Heart left ventricle (tissue), 16 donors: Measurements from ENCODE around the gene ADM. TPM values are rescaled to one million over a fixed set of nuclear protein-coding genes. Genes with fewer than 3 reads are reported as not detected.
A peak's percentile ranks its signal among the peaks of the same experiment; 100 is the strongest.

Experiments
- ATAC-seq, 4 donors: fragments of 200-7000 bp; cut with Tn5 transposase; one replicate each; pipeline ENCODE4 v1.9.1; 2020 to 2022; ENCODE audit warnings: moderate library complexity in 4 of 4, mild to moderate bottlenecking in 3 of 4, moderate number of reproducible peaks in 1 of 4
- DNase-seq, 5 donors: peaks; one replicate each; pipeline ENCODE4 v3.0.0-alpha.2; 2020
- H3K27ac ChIP-seq, 12 donors: fragments of 200-600 bp; sonication (generic) in 4 of 12; one replicate each; pipeline versions ENCODE4 v1.5.0 to v1.8.0; 2016 to 2022; ENCODE audit warnings: mild to moderate bottlenecking in 2 of 12
- H3K27me3 ChIP-seq, 9 donors: fragments of 200-600 bp; sonication (generic) in 2 of 9; one replicate each; pipeline versions ENCODE4 v1.5.1 to v1.8.0; 2016 to 2022; ENCODE audit warnings: mild to moderate bottlenecking in 3 of 9
- H3K36me3 ChIP-seq, 9 donors: fragments of 200-600 bp; sonication (generic) in 2 of 9; one replicate each; pipeline versions ENCODE4 v1.5.0 to v1.8.0; 2018 to 2022; ENCODE audit warnings: mild to moderate bottlenecking in 2 of 9
- H3K4me1 ChIP-seq, 12 donors: fragments of 200-600 bp; sonication (generic) in 4 of 12; one replicate each; pipeline versions ENCODE4 v1.5.0 to v1.8.0; 2016 to 2022; ENCODE audit warnings: mild to moderate bottlenecking in 3 of 12
- H3K4me3 ChIP-seq, 12 donors: fragments of 200-600 bp; sonication (generic) in 4 of 12; one replicate each; pipeline versions ENCODE4 v1.5.0 to v1.8.0; 2017 to 2022; ENCODE audit warnings: mild to moderate bottlenecking in 9 of 12, moderate library complexity in 4 of 12
- H3K9me3 ChIP-seq, 12 donors: fragments of 200-600 bp; sonication (generic) in 4 of 12; one replicate each; pipeline versions ENCODE4 v1.5.0 to v1.8.0; 2016 to 2022; ENCODE audit warnings: mild to moderate bottlenecking in 1 of 12
- CTCF ChIP-seq, 12 donors: fragments of 200-600 bp; sonication (generic) in 4 of 12; IDR thresholded peaks; one replicate each; pipeline versions ENCODE4 v1.5.0 to v1.8.0; 2018 to 2022; ENCODE audit warnings: antibody characterized with exemption in 12 of 12, mild to moderate bottlenecking in 5 of 12
- POLR2A ChIP-seq, 2 donors: fragments of 450-650 bp; IDR thresholded peaks; one replicate each; pipeline ENCODE4 v1.6.1; 2017; ENCODE audit warnings: antibody characterized with exemption in 2 of 2, mild to moderate bottlenecking in 2 of 2, moderate library complexity in 2 of 2
- WGBS, 4 donors: extraction: QIAGEN DNeasy Blood & Tissue Kit in 2 of 4; methylation state at CpG; one replicate each; pipeline versions ENCODE4 v1.1.5 to v1.1.7; 2013 to 2018; 5-methylcytosine and 5-hydroxymethylcytosine counted together
- intact Hi-C, 10 donors: fragments of 100-400 bp; cut with DNase I; formaldehyde crosslinking; loops; one replicate each; pipeline versions ENCODE4 v1.11.1 to v1.14.2; 2022
- polyA plus RNA-seq, 2 donors: library from polyadenylated mRNA; stranded (reverse); fragments of 200-250 nt; gene quantifications; one replicate each; pipeline ENCODE4 v1.2.3, GENCODE V29; 2013
- total RNA-seq, 9 donors: library from RNA; depleted of rRNA in 2 of 9; stranded (reverse); fragments of >200 nt in 2 of 9; fragmentation: NEBNext Ultra II Directional in 3 of 9; extraction: Animal tissue kit (Norgen Biotek cat#: 25700) in 3 of 9; gene quantifications; one replicate each; pipeline versions ENCODE4 v1.1.0 to v1.2.4, GENCODE V29; 2016 to 2023
- donor health status: ischemic (EF 13 %, LVEDD 7.1; RV severe dilation, severe dysfunction).
- donor health status: healthy with polysubstance abuse.
- donor health status: DM: no; HTN: yes; CAD: no.
- donor health status: DM: no; HTN: no; CAD: no.
- donor health status: ischemic (EF 25% LVEDD 6.9; RV normal size, moderate dysfunction).
- donor health status: ischemic (EF 25% LVEDD 5.7; RV mildly dilated, moderate dysfunction).
- donor health status: healthy.
- donor health status: DM: yes; HTN: yes; CAD: no.
- donor health status: ischemic (EF 35%, LVEDD 5.7; RV mildly dilated, moderate dysfunction).
- donor health status: nonischemic (EF 11% LVEDD 7.7; RV severe dilation, severe dysfunction).
- donor health status: DM: yes; HTN: yes; CAD: no.
- donor health status: PGD.
- donor health status: ischemic (EF 29% LVEDD 5.4; RV normal size, mild dysfunction).
- donor health status: nonischemic (EF 23%, LVEDD 6.1; RV moderate dilation, normal function).

The ADM gene
- total and polyA plus RNA-seq, 11 donors: 6.9 to 154 (median 16.8) TPM

- Histone ChIP-seq H3K27me3 (no peaks in the 10 kb centered on the region), H3K4me3 (no peak overlapping the region), H3K4me1 (peaks cover 0 to 24% (median 8%) of the 10 kb centered on the region in 12 donors), H3K9me3 (peaks cover 0 to 10% (median 0%) of the 10 kb centered on the region in 12 donors), H3K36me3 (no peaks in the 10 kb centered on the region), H3K27ac (no peak overlapping the region)
- no peak for DNase-seq
- peak; percentile 54 to 73 (median 68) for ATAC-seq
- no peak for TF ChIP-seq CTCF (IDR thresholded peaks at IDR 0.05)
- no peak for TF ChIP-seq POLR2A (IDR thresholded peaks at IDR 0.05)
- WGBS, 4 donors: 65 to 70% (median 66%) methylated on average over 8 of the region's 8 CpGs
- intact Hi-C loops: loop anchor here in 1 of 10 donors (10.0 kb wide), 1 partner anchor 950 kb away; no protein-coding TSS in a partner anchor
These were observed 9.6 kb downstream of the ADM start for GRCh38 chr11:10314199-10315072.

- no peaks in the 10 kb centered on the region for H3K36me3 ChIP-seq
- H3K4me1 ChIP-seq: peaks cover 0 to 17% (median 3%) of the 10 kb centered on the region in 12 donors
- no peak for TF ChIP-seq CTCF (IDR thresholded peaks at IDR 0.05)
- TF ChIP-seq POLR2A (IDR thresholded peaks at IDR 0.05): no peak
- no peak for DNase-seq
- no peak for ATAC-seq
- intact Hi-C loops: loop anchor here in 1 of 10 donors (10.0 kb wide), 1 partner anchor 950 kb away; no protein-coding TSS in a partner anchor
- no peak overlapping the region for H3K4me3 ChIP-seq
- WGBS, 4 donors: 95 to 99% (median 96%) methylated on average over 6 of the region's 6 CpGs
- no peaks in the 10 kb centered on the region for H3K27me3 ChIP-seq
- H3K27ac ChIP-seq: no peak overlapping the region
- peaks cover 0 to 10% (median 0%) of the 10 kb centered on the region in 12 donors for H3K9me3 ChIP-seq
These were observed 10.2 kb downstream of the ADM start for GRCh38 chr11:10315083-10315482.

- DNase-seq: no peak
- intact Hi-C loops: loop anchor here in 1 of 10 donors (10.0 kb wide), 1 partner anchor 952 kb away; no protein-coding TSS in a partner anchor
- no peaks in the 10 kb centered on the region for H3K27me3 ChIP-seq
- no peak overlapping the region for H3K4me3 ChIP-seq
- H3K4me1 ChIP-seq: peaks cover 0 to 11% (median under 1%) of the 10 kb centered on the region in 12 donors
- H3K36me3 ChIP-seq: no peaks in the 10 kb centered on the region
- 80 to 96% (median 95%) methylated on average over 4 of the region's 4 CpGs for whole genome bisulfite sequencing, 4 donors
- no peak for TF ChIP-seq CTCF (IDR thresholded peaks at IDR 0.05)
- no peak for TF ChIP-seq POLR2A (IDR thresholded peaks at IDR 0.05)
- peaks cover 0 to under 1% (median 0%) of the 10 kb centered on the region in 12 donors for H3K9me3 ChIP-seq
- no peak for ATAC-seq
- peak overlapping the region in 1 of 12 donors; percentile 65 for H3K27ac ChIP-seq
These were observed 12.4 kb downstream of the ADM start for GRCh38 chr11:10317151-10317755.
